ENCODE results near the gene PBX4. TPM values are rescaled to one million over a fixed set of nuclear protein-coding genes. Genes with fewer than 3 reads are reported as not detected.

The PBX4 gene
- total RNA-seq, 1 donor from 2014 or later = 56.1 TPM

- no peaks in the 10 kb centered on the region for H3K36me3 Mint-ChIP-seq (ENCODE audit: unreplicated experiment)
- no peak overlapping the region for H3K27ac Mint-ChIP-seq (ENCODE audit: unreplicated experiment)
- TF ChIP-seq, protein P1, sequence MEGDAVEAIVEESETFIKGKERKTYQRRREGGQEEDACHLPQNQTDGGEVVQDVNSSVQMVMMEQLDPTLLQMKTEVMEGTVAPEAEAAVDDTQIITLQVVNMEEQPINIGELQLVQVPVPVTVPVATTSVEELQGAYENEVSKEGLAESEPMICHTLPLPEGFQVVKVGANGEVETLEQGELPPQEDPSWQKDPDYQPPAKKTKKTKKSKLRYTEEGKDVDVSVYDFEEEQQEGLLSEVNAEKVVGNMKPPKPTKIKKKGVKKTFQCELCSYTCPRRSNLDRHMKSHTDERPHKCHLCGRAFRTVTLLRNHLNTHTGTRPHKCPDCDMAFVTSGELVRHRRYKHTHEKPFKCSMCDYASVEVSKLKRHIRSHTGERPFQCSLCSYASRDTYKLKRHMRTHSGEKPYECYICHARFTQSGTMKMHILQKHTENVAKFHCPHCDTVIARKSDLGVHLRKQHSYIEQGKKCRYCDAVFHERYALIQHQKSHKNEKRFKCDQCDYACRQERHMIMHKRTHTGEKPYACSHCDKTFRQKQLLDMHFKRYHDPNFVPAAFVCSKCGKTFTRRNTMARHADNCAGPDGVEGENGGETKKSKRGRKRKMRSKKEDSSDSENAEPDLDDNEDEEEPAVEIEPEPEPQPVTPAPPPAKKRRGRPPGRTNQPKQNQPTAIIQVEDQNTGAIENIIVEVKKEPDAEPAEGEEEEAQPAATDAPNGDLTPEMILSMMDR (IDR thresholded peaks at IDR 0.05; ENCODE audit: partially characterized antibody, unreplicated experiment) = no peak
- peaks cover 2% of the 10 kb centered on the region for H3K4me1 Mint-ChIP-seq (ENCODE audit: low read depth, unreplicated experiment)
- no peak for DNase-seq
- peaks cover 8% of the 10 kb centered on the region for H3K9me3 Mint-ChIP-seq (ENCODE audit: unreplicated experiment)
- H3K27me3 Mint-ChIP-seq (ENCODE audit: unreplicated experiment) = peaks cover 4% of the 10 kb centered on the region
- no peak overlapping the region for H3K4me3 Mint-ChIP-seq (ENCODE audit: unreplicated experiment)
Observed at GRCh38 chr19:19649155-19649554, 30.7 kb upstream of the PBX4 start.

DNA sequence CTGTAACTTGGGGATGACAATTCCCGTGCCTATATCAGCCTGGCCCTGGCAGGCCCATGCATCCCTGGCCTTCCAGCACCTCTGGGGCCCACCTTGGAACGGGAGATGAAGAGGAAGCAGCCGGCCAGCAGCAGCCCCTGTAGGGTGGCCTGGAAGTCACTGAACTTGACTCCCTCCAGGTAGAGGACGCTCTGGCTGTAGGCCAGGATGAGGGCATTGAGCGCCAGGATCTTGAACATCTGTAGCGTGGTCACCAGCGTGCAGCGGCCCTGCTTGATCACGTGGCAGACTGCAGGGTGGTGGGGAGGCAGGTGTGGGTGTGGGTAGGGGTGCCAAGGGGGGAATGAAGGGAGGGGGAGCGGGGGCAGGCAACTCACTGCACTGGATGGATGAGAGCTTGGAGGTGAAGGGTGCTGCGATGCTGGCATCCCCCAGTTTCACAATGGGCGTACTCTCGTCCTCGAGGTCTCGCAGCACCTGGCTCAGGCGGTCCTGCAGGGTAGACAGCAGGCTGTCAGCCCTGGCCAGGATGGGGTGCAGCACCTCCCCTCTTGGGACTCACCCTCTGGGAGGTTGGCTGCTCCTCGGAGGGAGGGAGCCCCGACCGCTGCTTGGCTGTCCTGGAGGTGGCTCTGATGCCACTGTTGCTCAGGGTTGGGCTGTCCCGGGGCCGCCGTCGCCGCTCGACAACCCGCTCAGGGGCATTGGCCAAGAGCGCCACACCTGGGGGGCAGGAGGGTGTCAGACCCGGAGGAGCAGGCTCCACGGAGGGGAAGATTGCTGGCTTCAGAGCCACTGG is 28.7 kb upstream of the PBX4 start:
- H3K36me3 Mint-ChIP-seq (ENCODE audit: unreplicated experiment) = no peaks in the 10 kb centered on the region
- no peak for DNase-seq
- H3K27me3 Mint-ChIP-seq (ENCODE audit: unreplicated experiment) = peaks cover 11% of the 10 kb centered on the region
- no peak overlapping the region for H3K27ac Mint-ChIP-seq (ENCODE audit: unreplicated experiment)
- H3K4me1 Mint-ChIP-seq (ENCODE audit: low read depth, unreplicated experiment) = peaks cover 9% of the 10 kb centered on the region
- TF ChIP-seq, protein P1 (IDR thresholded peaks at IDR 0.05; ENCODE audit: partially characterized antibody, unreplicated experiment) = no peak
- H3K4me3 Mint-ChIP-seq (ENCODE audit: unreplicated experiment) = no peak overlapping the region
- H3K9me3 Mint-ChIP-seq (ENCODE audit: unreplicated experiment) = peaks cover 16% of the 10 kb centered on the region

- H3K27ac Mint-ChIP-seq (ENCODE audit: unreplicated experiment) = no peak overlapping the region
- H3K9me3 Mint-ChIP-seq (ENCODE audit: unreplicated experiment) = peaks cover 23% of the 10 kb centered on the region
- no peaks in the 10 kb centered on the region for H3K36me3 Mint-ChIP-seq (ENCODE audit: unreplicated experiment)
Observed at GRCh38 chr19:19645233-19645870, 26.9 kb upstream of the PBX4 start.

DNA sequence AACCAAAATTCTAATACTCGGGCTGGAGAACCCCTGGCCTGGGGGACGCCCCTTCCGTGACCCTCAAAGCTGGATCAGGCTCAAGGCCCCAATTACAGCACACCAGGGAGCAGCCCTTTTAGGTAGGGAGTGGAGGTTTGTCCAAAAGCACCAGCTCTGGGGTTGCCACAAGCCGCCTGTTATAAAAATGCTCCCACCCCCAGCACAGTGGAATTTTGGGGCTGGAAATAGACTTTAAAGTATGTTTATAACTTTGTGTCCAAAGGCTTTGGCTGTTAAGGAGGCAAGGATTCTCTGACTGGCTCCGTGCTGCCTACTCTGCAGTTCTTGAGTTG is 25.5 kb upstream of the PBX4 start:
- H3K27ac Mint-ChIP-seq (ENCODE audit: unreplicated experiment) = peak overlapping the region; percentile 100
- H3K9me3 Mint-ChIP-seq (ENCODE audit: unreplicated experiment) = peaks cover 26% of the 10 kb centered on the region
- H3K4me1 Mint-ChIP-seq (ENCODE audit: low read depth, unreplicated experiment) = peaks cover 13% of the 10 kb centered on the region
- H3K4me3 Mint-ChIP-seq (ENCODE audit: unreplicated experiment) = peak overlapping the region; percentile 95
- no peak for DNase-seq
- no peaks in the 10 kb centered on the region for H3K36me3 Mint-ChIP-seq (ENCODE audit: unreplicated experiment)
- TF ChIP-seq, protein P1 (IDR thresholded peaks at IDR 0.05; ENCODE audit: partially characterized antibody, unreplicated experiment) = peak; percentile 67
- peaks cover 13% of the 10 kb centered on the region for H3K27me3 Mint-ChIP-seq (ENCODE audit: unreplicated experiment)

More at GRCh38 chr19:19645233-19645870, 26.9 kb upstream of the PBX4 start:
- Mint-ChIP-seq H3K27me3 (ENCODE audit: unreplicated experiment) (peaks cover 13% of the 10 kb centered on the region), H3K4me3 (ENCODE audit: unreplicated experiment) (no peak overlapping the region), H3K4me1 (ENCODE audit: low read depth, unreplicated experiment) (peaks cover 13% of the 10 kb centered on the region)
- TF ChIP-seq, protein P1 (IDR thresholded peaks at IDR 0.05; ENCODE audit: partially characterized antibody, unreplicated experiment) = no peak
- DNase-seq = no peak
